H1 (cell line): ENCODE results near the gene NEK11. TPM values are rescaled to one million over a fixed set of nuclear protein-coding genes. Genes with fewer than 3 reads are reported as not detected.

ENCODE experiments used
- GTF2F1 ChIP-seq: IDR thresholded peaks from 2 replicates; pipeline ENCODE4 v1.6.1; 2012; ENCODE audit warnings: low read depth, low read length, improper control_type of control experiment, borderline replicate concordance
- POU5F1 ChIP-seq: IDR thresholded peaks from 2 replicates; pipeline ENCODE4 v1.6.1; 2011; ENCODE audit warnings: low read depth, mild to moderate bottlenecking, low read length, moderate library complexity
- RAD21 ChIP-seq, 2 experiments: IDR thresholded peaks in 1 of 2; conservative IDR thresholded peaks in 1 of 2; 2 replicates each; pipeline ENCODE4 v1.6.1; 2011; ENCODE audit warnings: low read depth in 2 of 2, low read length in 2 of 2, improper control_type of control experiment in 1 of 2, inconsistent platforms in 1 of 2, mild to moderate bottlenecking in 1 of 2, moderate library complexity in 1 of 2
- polyA plus RNA-seq, 7 experiments: library from polyadenylated mRNA; depleted of rRNA in 3 of 7; stranded (reverse) in 5 of 7; unstranded in 2 of 7; fragments of >200 nt in 5 of 7; fragments of 200-250 nt in 2 of 7; gene quantifications; 1 replicate in 5 of 7; 2 replicates in 1 of 7; 4 replicates in 1 of 7; pipeline versions ENCODE4 v1.2.1 to v1.2.3, GENCODE V29; 2011 to 2013; ENCODE audit warnings: missing spikeins in 2 of 7, mixed read lengths in 2 of 7
- total RNA-seq: library from RNA; stranded (reverse); fragmentation: NEBNext Ultra II Directional; extraction: Animal tissue kit (Norgen Biotek cat#: 25700); gene quantifications from 2 replicates; pipeline ENCODE4 v1.2.1, GENCODE V29; 2021
- TF ChIP-seq, protein P1 (sequence below): IDR thresholded peaks from 2 replicates; pipeline ENCODE4 v1.6.1; 2012; ENCODE audit warnings: low read length, inconsistent platforms

Gene NEK11
- total and polyA plus RNA-seq, 2 of the 8 experiments (the other 6 are each of a cell fraction or from before 2014, with no cell fraction given) = 0.60 TPM; not detected in 1

DNA sequence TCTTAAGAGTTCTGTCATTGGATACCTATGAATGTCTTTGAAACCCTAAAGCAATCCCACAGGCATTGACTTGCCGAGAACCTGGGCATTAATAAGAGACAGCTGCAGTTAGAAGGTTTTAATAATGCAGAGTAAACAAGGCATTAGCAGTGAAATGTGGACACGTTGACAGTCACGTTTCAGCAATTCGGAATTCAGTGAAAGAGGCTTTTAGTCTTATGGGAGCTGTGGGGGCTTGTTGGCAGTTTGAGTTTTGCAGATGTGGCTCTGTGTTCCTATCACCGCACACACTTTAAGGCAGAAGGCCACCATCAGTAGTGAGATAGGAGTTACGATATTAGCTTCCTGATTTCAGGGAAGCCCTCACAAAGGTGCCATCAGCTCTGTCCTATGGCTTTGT lies 209.7 kb downstream of the NEK11 start (continued):
- TF ChIP-seq, protein P1, sequence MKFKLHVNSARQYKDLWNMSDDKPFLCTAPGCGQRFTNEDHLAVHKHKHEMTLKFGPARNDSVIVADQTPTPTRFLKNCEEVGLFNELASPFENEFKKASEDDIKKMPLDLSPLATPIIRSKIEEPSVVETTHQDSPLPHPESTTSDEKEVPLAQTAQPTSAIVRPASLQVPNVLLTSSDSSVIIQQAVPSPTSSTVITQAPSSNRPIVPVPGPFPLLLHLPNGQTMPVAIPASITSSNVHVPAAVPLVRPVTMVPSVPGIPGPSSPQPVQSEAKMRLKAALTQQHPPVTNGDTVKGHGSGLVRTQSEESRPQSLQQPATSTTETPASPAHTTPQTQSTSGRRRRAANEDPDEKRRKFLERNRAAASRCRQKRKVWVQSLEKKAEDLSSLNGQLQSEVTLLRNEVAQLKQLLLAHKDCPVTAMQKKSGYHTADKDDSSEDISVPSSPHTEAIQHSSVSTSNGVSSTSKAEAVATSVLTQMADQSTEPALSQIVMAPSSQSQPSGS = no peak
- TF ChIP-seq POU5F1 (no peak), GTF2F1 (no peak), RAD21 (IDR thresholded peaks at IDR 0.05 in 1 of 2, conservative IDR thresholded peaks at IDR 0.05 in 1 of 2; ENCODE audit: low read depth in 2 of 2, low read length in 2 of 2) (no peak)
